Neuronal stem cell (in vitro differentiated cells): ENCODE data around the gene SLC26A9.

ENCODE experiments used
- DNase-seq: peaks from one replicate; pipeline ENCODE4 v3.0.0-alpha.2; 2013; ENCODE audit warnings: low spot score
- H2AFZ ChIP-seq: one replicate; pipeline ENCODE4 v1.6.1; 2013; ENCODE audit warnings: mild to moderate bottlenecking, low read length, inconsistent platforms
- H2AK5ac ChIP-seq: 2 replicates; pipeline ENCODE4 v1.6.1; 2013; ENCODE audit warnings: low read depth, mild to moderate bottlenecking, inconsistent platforms, low read length, moderate library complexity, mixed read lengths
- H2BK120ac ChIP-seq: 2 replicates; pipeline ENCODE4 v1.6.1; 2013; ENCODE audit warnings: low read depth, mild to moderate bottlenecking, inconsistent platforms, low read length, moderate library complexity, mixed read lengths
- H2BK12ac ChIP-seq: one replicate; pipeline ENCODE4 v1.6.1; 2013; ENCODE audit warnings: low read length, inconsistent platforms
- H2BK15ac ChIP-seq: 2 replicates; pipeline ENCODE4 v1.6.1; 2013; ENCODE audit warnings: mild to moderate bottlenecking, low read length, inconsistent platforms, mixed read lengths
- H2BK5ac ChIP-seq: one replicate; pipeline ENCODE4 v1.6.1; 2013; ENCODE audit warnings: inconsistent platforms, mild to moderate bottlenecking, low read length, moderate library complexity
- H3K14ac ChIP-seq: one replicate; pipeline ENCODE4 v1.6.1; 2013; ENCODE audit warnings: low read length, inconsistent platforms
- H3K18ac ChIP-seq: 2 replicates; pipeline ENCODE4 v1.6.1; 2013; ENCODE audit warnings: low read length, inconsistent platforms
- H3K23ac ChIP-seq: 2 replicates; pipeline ENCODE4 v1.6.1; 2013; ENCODE audit warnings: low read depth, mild to moderate bottlenecking, mixed read lengths, low read length, inconsistent platforms; ENCODE audit not compliant: poor library complexity
- H3K27ac ChIP-seq: replicated peaks from 3 replicates; pipeline ENCODE4 v1.5.1; 2013; ENCODE audit warnings: low read length, inconsistent platforms
- H3K27me3 ChIP-seq, 3 experiments: 2 replicates each; pipeline ENCODE4 v1.6.1; 2013; ENCODE audit warnings: low read length in 3 of 3, mild to moderate bottlenecking in 2 of 3, inconsistent platforms in 1 of 3, low read depth in 1 of 3, mixed read lengths in 1 of 3, moderate library complexity in 1 of 3; ENCODE audit not compliant: control insufficient read depth in 3 of 3, insufficient read depth in 3 of 3
- H3K36me3 ChIP-seq, 2 donors: replicated peaks in 1 of 2; 2 replicates each; pipeline ENCODE4 v1.6.1; 2013; ENCODE audit warnings: low read length in 2 of 2; ENCODE audit not compliant: control insufficient read depth in 2 of 2, insufficient read depth in 2 of 2
- H3K4ac ChIP-seq: 2 replicates; pipeline ENCODE4 v1.6.1; 2013; ENCODE audit warnings: inconsistent platforms, mild to moderate bottlenecking, low read length, moderate library complexity
- H3K4me1 ChIP-seq, 2 donors: 1 replicate in 1 of 2; 2 replicates in 1 of 2; pipeline ENCODE4 v1.6.1; 2013; ENCODE audit warnings: low read length in 2 of 2, low read depth in 1 of 2; ENCODE audit not compliant: control insufficient read depth in 2 of 2, insufficient read depth in 1 of 2
- H3K4me2 ChIP-seq: one replicate; pipeline ENCODE4 v1.6.1; 2013; ENCODE audit warnings: mild to moderate bottlenecking, low read length, inconsistent platforms; ENCODE audit not compliant: insufficient read depth, poor library complexity, severe bottlenecking
- H3K4me3 ChIP-seq, 2 donors: 2 replicates each; pipeline ENCODE4 v1.5.1; 2013; ENCODE audit warnings: low read length in 2 of 2, mild to moderate bottlenecking in 2 of 2, inconsistent platforms in 1 of 2, moderate library complexity in 1 of 2
- H3K79me1 ChIP-seq: one replicate; pipeline ENCODE4 v1.6.1; 2013; ENCODE audit warnings: low read depth, mild to moderate bottlenecking, inconsistent platforms, low read length, moderate library complexity
- H3K9ac ChIP-seq: one replicate; pipeline ENCODE4 v1.6.1; 2013; ENCODE audit warnings: mild to moderate bottlenecking, low read depth, low read length, inconsistent platforms; ENCODE audit not compliant: poor library complexity
- H3K9me3 ChIP-seq, 2 donors: replicated peaks in 1 of 2; 2 replicates each; pipeline versions ENCODE3 to v1.6.1; 2013; ENCODE audit warnings: low read length in 2 of 2, mild to moderate bottlenecking in 2 of 2, inconsistent platforms in 1 of 2, low read depth in 1 of 2, mixed read lengths in 1 of 2, moderate library complexity in 1 of 2; ENCODE audit not compliant: control insufficient read depth in 2 of 2, insufficient read depth in 1 of 2
- H4K8ac ChIP-seq: one replicate; pipeline ENCODE4 v1.6.1; 2013; ENCODE audit warnings: low read depth, mild to moderate bottlenecking, inconsistent platforms, low read length, moderate library complexity
- H4K91ac ChIP-seq: one replicate; pipeline ENCODE4 v1.6.1; 2013; ENCODE audit warnings: low read length, low read depth, mild to moderate bottlenecking, inconsistent platforms; ENCODE audit not compliant: poor library complexity
- WGBS, 2 donors: extraction: QIAGEN DNeasy Blood & Tissue Kit; methylation state at CpG; one replicate each; pipeline ENCODE4 v1.1.7; 2013; ENCODE audit warnings: missing lambda C conversion rate in 2 of 2, mixed read lengths in 1 of 2; ENCODE audit not compliant: insufficient read length in 2 of 2, insufficient replicate concordance in 1 of 2; ENCODE audit errors: extremely low coverage in 2 of 2; 5-methylcytosine and 5-hydroxymethylcytosine counted together

The SLC26A9 gene

GRCh38 chr1:205936846-205937586 lies 6.2 kb downstream of the SLC26A9 start:
- H3K27me3 ChIP-seq: peaks cover 0 to 11% (median 0%) of the 10 kb centered on the region in 3 experiments
- no peak overlapping the region for H3K27ac ChIP-seq
- no peak overlapping the region for H2AK5ac ChIP-seq
- H3K4me3 ChIP-seq: no peak overlapping the region
- H3K36me3 ChIP-seq: no peaks in the 10 kb centered on the region
- no peaks in the 10 kb centered on the region for H3K79me1 ChIP-seq
- no peak overlapping the region for H3K9ac ChIP-seq
- H3K4me1 ChIP-seq: peaks cover 12 to 24% of the 10 kb centered on the region in 2 donors
- H3K9me3 ChIP-seq: no peaks in the 10 kb centered on the region
- no peak overlapping the region for H3K4me2 ChIP-seq
- DNase-seq: no peak
- no peak overlapping the region for H3K23ac ChIP-seq
- H2AFZ ChIP-seq: no peak overlapping the region
- no peak overlapping the region for H3K14ac ChIP-seq
- H3K4ac ChIP-seq: no peak overlapping the region
- no peak overlapping the region for H2BK120ac ChIP-seq
- no peak overlapping the region for H2BK12ac ChIP-seq
- H2BK5ac ChIP-seq: no peak overlapping the region
- H2BK15ac ChIP-seq: no peak overlapping the region
- WGBS, 2 donors: no CpG with 5 or more reads among the region's 7 CpGs
- no peak overlapping the region for H4K91ac ChIP-seq
- H4K8ac ChIP-seq: no peak overlapping the region
- no peak overlapping the region for H3K18ac ChIP-seq

- no peak overlapping the region for H3K4me3 ChIP-seq
- no peak overlapping the region for H2AK5ac ChIP-seq
- no peak overlapping the region for H4K8ac ChIP-seq
- H3K27ac ChIP-seq: no peak overlapping the region
- no peaks in the 10 kb centered on the region for H3K79me1 ChIP-seq
- no peak overlapping the region for H2AFZ ChIP-seq
- no peak overlapping the region for H3K4me2 ChIP-seq
- peaks cover 0 to 4% (median 0%) of the 10 kb centered on the region in 3 experiments for H3K27me3 ChIP-seq
- no CpG with 5 or more reads among the region's 6 CpGs for WGBS, 2 donors
- no peak overlapping the region for H3K4ac ChIP-seq
- no peak overlapping the region for H4K91ac ChIP-seq
- no peak for DNase-seq
- no peaks in the 10 kb centered on the region for H3K36me3 ChIP-seq
- no peak overlapping the region for H3K18ac ChIP-seq
- H2BK120ac ChIP-seq: no peak overlapping the region
- H3K23ac ChIP-seq: no peak overlapping the region
- H3K14ac ChIP-seq: no peak overlapping the region
- H3K9me3 ChIP-seq: no peaks in the 10 kb centered on the region
- no peak overlapping the region for H2BK12ac ChIP-seq
- H3K4me1 ChIP-seq: peaks cover 12 to 24% of the 10 kb centered on the region in 2 donors
- H2BK15ac ChIP-seq: no peak overlapping the region
- H2BK5ac ChIP-seq: no peak overlapping the region
- H3K9ac ChIP-seq: no peak overlapping the region
Measured at GRCh38 chr1:205936311-205936710, 6.9 kb downstream of the SLC26A9 start.

- H3K23ac ChIP-seq: no peak overlapping the region
- H3K36me3 ChIP-seq: no peaks in the 10 kb centered on the region
- H3K9me3 ChIP-seq: no peaks in the 10 kb centered on the region
- H3K4ac ChIP-seq: no peak overlapping the region
- no peak for DNase-seq
- no peak overlapping the region for H3K4me3 ChIP-seq
- no CpG with 5 or more reads among the region's 8 CpGs for WGBS, 2 donors
- no peak overlapping the region for H3K27ac ChIP-seq
- no peak overlapping the region for H3K9ac ChIP-seq
- peaks cover 0 to 4% (median 0%) of the 10 kb centered on the region in 3 experiments for H3K27me3 ChIP-seq
- no peak overlapping the region for H2BK12ac ChIP-seq
- H3K4me2 ChIP-seq: no peak overlapping the region
- H3K4me1 ChIP-seq: peaks cover 12 to 25% of the 10 kb centered on the region in 2 donors
- H2BK120ac ChIP-seq: no peak overlapping the region
- no peak overlapping the region for H4K8ac ChIP-seq
- no peak overlapping the region for H2BK5ac ChIP-seq
- H3K79me1 ChIP-seq: no peaks in the 10 kb centered on the region
- H4K91ac ChIP-seq: no peak overlapping the region
- no peak overlapping the region for H2AFZ ChIP-seq
- no peak overlapping the region for H2BK15ac ChIP-seq
- no peak overlapping the region for H3K14ac ChIP-seq
- H3K18ac ChIP-seq: peak overlapping the region; percentile 49
- peak overlapping the region; percentile 38 for H2AK5ac ChIP-seq
Measured at GRCh38 chr1:205935869-205936268, 7.4 kb downstream of the SLC26A9 start.

GRCh38 chr1:205934788-205935187 lies 8.5 kb downstream of the SLC26A9 start:
- Histone ChIP-seq H2BK12ac (no peak overlapping the region), H3K14ac (no peak overlapping the region), H2AFZ (no peak overlapping the region), H3K4me2 (no peak overlapping the region), H3K9me3 (no peaks in the 10 kb centered on the region), H3K79me1 (no peaks in the 10 kb centered on the region), H3K4me1 (peaks cover 12 to 20% of the 10 kb centered on the region in 2 donors), H3K9ac (no peak overlapping the region), H4K91ac (no peak overlapping the region), H3K27me3 (peaks cover 0 to 4% (median 0%) of the 10 kb centered on the region in 3 experiments), H4K8ac (no peak overlapping the region), H3K23ac (no peak overlapping the region), H2AK5ac (peak overlapping the region; percentile 64), H3K36me3 (no peaks in the 10 kb centered on the region), H3K18ac (no peak overlapping the region), H3K4ac (no peak overlapping the region), H2BK120ac (no peak overlapping the region), H3K27ac (no peak overlapping the region), H2BK5ac (no peak overlapping the region), H3K4me3 (no peak overlapping the region), H2BK15ac (no peak overlapping the region)
- whole genome bisulfite sequencing, 2 donors: no CpG with 5 or more reads among the region's 7 CpGs
- DNase-seq: no peak
